T-cell (primary cell): ENCODE results near the gene PDE6G. TPM values are rescaled to one million over a fixed set of nuclear protein-coding genes. Genes with fewer than 3 reads are reported as not detected.
"Not testable (repeated sequence)": the region's sequence is repeated elsewhere in the genome, so short reads cannot be mapped to it uniquely, and the experiment has no call there.

Experiments
- ATAC-seq, 4 experiments: fragments of 200-7000 bp in 3 of 4; fragments of 150-1000 bp in 1 of 4; cut with Tn5 transposase; replicated peaks in 1 of 4; 1 replicate in 3 of 4; 2 replicates in 1 of 4; pipeline ENCODE4 v1.10.0; 2021; ENCODE audit warnings: moderate library complexity in 3 of 4, mild to moderate bottlenecking in 2 of 4, moderate number of reproducible peaks in 1 of 4
- CTCF ChIA-PET, 2 donors: fragments of 300-600 bp; sonication (Branson Sonifier 250); formaldehyde crosslinking; loops; one replicate each; lab custom pipeline; 2022; ENCODE audit warnings: antibody characterized with exemption in 2 of 2; lab: Charles Lee
- POLR2A ChIA-PET, 2 donors: fragments of 300-600 bp; sonication (Branson Sonifier 250); formaldehyde crosslinking; loops; one replicate each; lab custom pipeline; 2022; ENCODE audit warnings: antibody characterized with exemption in 2 of 2; lab: Charles Lee
- DNase-seq, 35 experiments: peaks; one replicate each; pipeline versions ENCODE4 v3.0.0 to v3.0.0-alpha.2; 2013 to 2023
- H3K27ac ChIP-seq: one replicate; pipeline ENCODE4 v1.5.1; 2013; ENCODE audit warnings: low read length
- H3K27me3 ChIP-seq, 2 experiments: replicated peaks in 1 of 2; 1 replicate in 1 of 2; 2 replicates in 1 of 2; pipeline versions ENCODE4 v1.6.1 to v1.7.0; 2013; ENCODE audit warnings: low read length in 1 of 2, mixed read lengths in 1 of 2; ENCODE audit not compliant: control insufficient read depth in 2 of 2, insufficient read depth in 2 of 2; ENCODE audit errors: extremely low read depth in 1 of 2
- H3K36me3 ChIP-seq, 2 donors: 1 replicate in 1 of 2; 2 replicates in 1 of 2; pipeline versions ENCODE4 v1.6.1 to v1.7.0; 2013; ENCODE audit warnings: low read length in 1 of 2; ENCODE audit not compliant: control insufficient read depth in 2 of 2, insufficient read depth in 1 of 2; ENCODE audit errors: extremely low read depth in 1 of 2
- H3K4me1 ChIP-seq, 2 experiments: 1 replicate in 1 of 2; 2 replicates in 1 of 2; pipeline versions ENCODE4 v1.6.1 to v1.7.0; 2013; ENCODE audit warnings: low read length in 2 of 2, mixed read lengths in 1 of 2; ENCODE audit not compliant: insufficient read depth in 2 of 2, control insufficient read depth in 1 of 2; ENCODE audit errors: extremely low read depth in 1 of 2
- H3K4me3 ChIP-seq, 2 donors: 1 replicate in 1 of 2; 2 replicates in 1 of 2; pipeline versions ENCODE4 v1.5.1 to v1.7.0; 2013; ENCODE audit warnings: mild to moderate bottlenecking in 2 of 2, low read length in 1 of 2, moderate library complexity in 1 of 2; ENCODE audit not compliant: control insufficient read depth in 1 of 2; ENCODE audit errors: extremely low read depth in 1 of 2
- H3K9me3 ChIP-seq: 2 replicates; pipeline ENCODE4 v1.7.0; 2013
- H3K27ac Mint-ChIP-seq, 2 donors: one replicate each; pipeline ENCODE4 v1.8.0; 2020 to 2021; ENCODE audit warnings: mild to moderate bottlenecking in 2 of 2, mixed read lengths in 2 of 2
- H3K27me3 Mint-ChIP-seq, 2 donors: one replicate each; pipeline ENCODE4 v1.8.0; 2021 to 2022; ENCODE audit warnings: mixed read lengths in 2 of 2
- H3K36me3 Mint-ChIP-seq: one replicate; pipeline ENCODE4 v1.8.0; 2021; ENCODE audit warnings: mixed read lengths
- H3K4me1 Mint-ChIP-seq, 3 donors: one replicate each; pipeline ENCODE4 v1.8.0; 2020 to 2022; ENCODE audit warnings: mixed read lengths in 3 of 3, mild to moderate bottlenecking in 1 of 3
- H3K4me3 Mint-ChIP-seq, 3 donors: one replicate each; pipeline ENCODE4 v1.8.0; 2020 to 2022; ENCODE audit warnings: mild to moderate bottlenecking in 3 of 3, mixed read lengths in 3 of 3, moderate library complexity in 3 of 3
- H3K9me3 Mint-ChIP-seq, 3 donors: one replicate each; pipeline ENCODE4 v1.8.0; 2020 to 2022; ENCODE audit warnings: mixed read lengths in 3 of 3
- WGBS: methylation state at CpG from one replicate; pipeline ENCODE4 v1.1.5; 2013; ENCODE audit warnings: missing lambda C conversion rate; ENCODE audit not compliant: insufficient coverage; 5-methylcytosine and 5-hydroxymethylcytosine counted together
- total RNA-seq, 35 experiments: library from RNA in 6 of 35; stranded (reverse) in 6 of 35; fragments of 120-200 nt in 1 of 35; gene quantifications; one replicate each; pipeline versions ENCODE4 v1.2.1 to v1.2.4 and lab custom pipeline; 2013 to 2026

Gene PDE6G
- total RNA-seq, 5 donors from 2014 or later (not counting 1 experiment from before 2014, with no cell fraction given) = 0.33 to 4.6 (median 1.8) TPM

GRCh38 chr17:81683208-81683583, 26.9 kb upstream of the PDE6G start:
- Histone ChIP-seq H3K4me3 (peak overlapping the region; percentile 71 to 97), H3K27ac (peak overlapping the region; percentile 35), H3K9me3 (no peaks in the 10 kb centered on the region), H3K27me3 (no peaks in the 10 kb centered on the region), H3K4me1 (peaks cover 9 to 41% of the 10 kb centered on the region in 2 experiments), H3K36me3 (peaks cover 8 to 24% of the 10 kb centered on the region in 2 donors)
- H3K36me3 Mint-ChIP-seq = peaks cover 16% of the 10 kb centered on the region
- ATAC-seq (peak; percentile 24 to 33 (median 25)), DNase-seq (peak in 1 of 35 experiments; percentile 20)
- H3K9me3 Mint-ChIP-seq = no peaks in the 10 kb centered on the region
- ChIA-PET CTCF (interaction anchor here in 1 of 2 donors (0.5 to 1.1 kb wide), 2 partner anchors 23 to 33 kb away, joined by 3 to 7 read pairs; no protein-coding TSS in a partner anchor), POLR2A (interaction anchor here (0.5 to 1.6 kb wide), 5 partner anchors 12 to 339 kb away, joined by 3 to 4 read pairs (median 3); partner anchors contain the start of gene CENPX (in 1 of the 2))
- H3K27me3 Mint-ChIP-seq = no peaks in the 10 kb centered on the region
- under 1% methylated on average over 30 of the region's 37 CpGs for WGBS
- H3K4me3 Mint-ChIP-seq = peak overlapping the region; percentile 90 to 98 (median 92)
- H3K27ac Mint-ChIP-seq = peak overlapping the region; percentile 19 to 22
- H3K4me1 Mint-ChIP-seq = peaks cover 39 to 45% (median 40%) of the 10 kb centered on the region in 3 donors

GRCh38 chr17:81682565-81683207, 26.3 kb upstream of the PDE6G start:
- DNase-seq = no peak
- ChIA-PET CTCF (interaction anchor here in 1 of 2 donors (1.1 kb wide), 1 partner anchor 22 kb away, joined by 3 read pairs; no protein-coding TSS in a partner anchor), POLR2A (interaction anchor here (0.5 to 1.6 kb wide), 3 partner anchors 12 to 340 kb away, joined by 3 to 4 read pairs (median 3); partner anchors contain the start of gene CENPX (in 1 of the 2))
- H3K9me3 ChIP-seq = no peaks in the 10 kb centered on the region
- ATAC-seq = no peak
- no peak overlapping the region for H3K27ac ChIP-seq
- peaks cover 9 to 41% of the 10 kb centered on the region in 2 experiments for H3K4me1 ChIP-seq
- Mint-ChIP-seq H3K4me1 (peaks cover 39 to 46% (median 40%) of the 10 kb centered on the region in 3 donors), H3K4me3 (peak overlapping the region; percentile 90 to 98 (median 92)), H3K27ac (peak overlapping the region; percentile 19 to 22), H3K27me3 (no peaks in the 10 kb centered on the region), H3K36me3 (peaks cover 16% of the 10 kb centered on the region), H3K9me3 (no peaks in the 10 kb centered on the region)
- H3K36me3 ChIP-seq = peaks cover 8 to 20% of the 10 kb centered on the region in 2 donors
- H3K4me3 ChIP-seq = peak overlapping the region; percentile 71 to 97
- H3K27me3 ChIP-seq = no peaks in the 10 kb centered on the region
- WGBS = 47% methylated on average over 19 of the region's 19 CpGs

GRCh38 chr17:81681672-81682071, 25.3 kb upstream of the PDE6G start:
- Mint-ChIP-seq H3K4me3 (peak overlapping the region in 1 of 3 donors; percentile 92), H3K9me3 (no peaks in the 10 kb centered on the region), H3K27me3 (no peaks in the 10 kb centered on the region), H3K27ac (no peak overlapping the region), H3K36me3 (peaks cover 7% of the 10 kb centered on the region), H3K4me1 (peaks cover 31 to 38% (median 33%) of the 10 kb centered on the region in 3 donors)
- DNase-seq (no peak), ATAC-seq (no peak)
- Histone ChIP-seq H3K4me3 (no peak overlapping the region), H3K27ac (no peak overlapping the region), H3K36me3 (peaks cover 1 to 11% of the 10 kb centered on the region in 2 donors), H3K27me3 (no peaks in the 10 kb centered on the region), H3K4me1 (peaks cover 9 to 38% of the 10 kb centered on the region in 2 experiments), H3K9me3 (no peaks in the 10 kb centered on the region)
- POLR2A ChIA-PET = interaction anchor here in 1 of 2 donors (1.6 kb wide), 1 partner anchor 10 kb away, joined by 3 read pairs; no protein-coding TSS in a partner anchor
- CTCF ChIA-PET = no interaction called here
- WGBS = 93% methylated on average over 12 of the region's 17 CpGs

GRCh38 chr17:81680150-81680549, 23.8 kb upstream of the PDE6G start:
- Mint-ChIP-seq H3K27me3 (no peaks in the 10 kb centered on the region), H3K36me3 (peaks cover 3% of the 10 kb centered on the region), H3K4me3 (no peak overlapping the region), H3K4me1 (peaks cover 29 to 35% (median 33%) of the 10 kb centered on the region in 3 donors), H3K9me3 (no peaks in the 10 kb centered on the region), H3K27ac (no peak overlapping the region)
- DNase-seq (no peak), ATAC-seq (no peak)
- CTCF ChIA-PET = no interaction called here
- H3K27ac ChIP-seq = no peak overlapping the region
- H3K4me3 ChIP-seq = no peak overlapping the region
- H3K9me3 ChIP-seq = no peaks in the 10 kb centered on the region
- H3K27me3 ChIP-seq = no peaks in the 10 kb centered on the region
- WGBS = 96% methylated on average over 9 of the region's 11 CpGs
- peaks cover 7 to 27% of the 10 kb centered on the region in 2 experiments for H3K4me1 ChIP-seq
- POLR2A ChIA-PET = no interaction called here
- peaks cover 0 to 3% of the 10 kb centered on the region in 2 donors for H3K36me3 ChIP-seq

DNA sequence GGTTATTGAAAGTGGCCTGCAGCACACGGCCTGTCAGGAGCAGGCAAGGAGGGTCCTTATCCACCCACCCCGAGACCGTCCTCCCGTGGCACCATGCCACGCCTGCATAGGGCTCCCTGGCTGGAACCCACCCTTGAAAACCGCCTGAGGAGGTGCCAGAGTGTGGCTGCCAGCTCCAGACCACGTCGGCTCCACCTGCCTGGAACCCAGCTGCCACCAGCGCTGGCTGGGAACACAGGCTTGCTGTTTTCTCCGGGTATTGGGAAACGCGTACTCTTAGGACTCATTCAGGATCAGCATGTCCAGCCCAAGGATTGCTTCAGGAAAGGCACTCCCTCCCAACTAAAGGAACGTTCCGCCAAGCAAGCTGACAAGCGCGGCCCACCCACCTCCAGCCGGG, 20.6 kb upstream of the PDE6G start:
- 96% methylated on average over 16 of the region's 17 CpGs for whole genome bisulfite sequencing
- H3K9me3 Mint-ChIP-seq = no peaks in the 10 kb centered on the region
- ChIA-PET CTCF (no interaction called here), POLR2A (interaction anchor here in 1 of 2 donors (0.6 kb wide), 1 partner anchor 9 kb away, joined by 3 read pairs; no protein-coding TSS in a partner anchor)
- H3K27me3 ChIP-seq = no peaks in the 10 kb centered on the region
- ATAC-seq (no peak), DNase-seq (no peak)
- H3K36me3 ChIP-seq = peaks cover 9 to 20% of the 10 kb centered on the region in 2 donors
- H3K4me1 ChIP-seq = peaks cover 0 to 4% of the 10 kb centered on the region in 2 experiments
- no peaks in the 10 kb centered on the region for H3K9me3 ChIP-seq
- no peak overlapping the region for H3K4me3 ChIP-seq
- H3K27ac ChIP-seq = no peak overlapping the region
- H3K27ac Mint-ChIP-seq = no peak overlapping the region
- no peaks in the 10 kb centered on the region for H3K36me3 Mint-ChIP-seq
- no peak overlapping the region for H3K4me3 Mint-ChIP-seq
- H3K27me3 Mint-ChIP-seq = no peaks in the 10 kb centered on the region
- H3K4me1 Mint-ChIP-seq = peaks cover 9 to 14% (median 12%) of the 10 kb centered on the region in 3 donors

GRCh38 chr17:81675515-81676221, 19.3 kb upstream of the PDE6G start:
- H3K9me3 ChIP-seq, H3K27ac Mint-ChIP-seq, H3K27ac ChIP-seq, H3K9me3 Mint-ChIP-seq, H3K4me1 ChIP-seq, POLR2A ChIA-PET, H3K27me3 ChIP-seq, H3K4me3 Mint-ChIP-seq, H3K27me3 Mint-ChIP-seq, H3K4me3 ChIP-seq, ATAC-seq, H3K36me3 Mint-ChIP-seq, CTCF ChIA-PET: not testable (repeated sequence)
- H3K36me3 ChIP-seq = peaks cover 12 to 28% of the 10 kb centered on the region in 2 donors
- peak in 9 of 35 experiments; percentile 12 to 38 (median 24) for DNase-seq
- H3K4me1 Mint-ChIP-seq = peaks cover 6 to 12% (median 8%) of the 10 kb centered on the region in 3 donors
- 80% methylated on average over 4 of the region's 18 CpGs for WGBS
